Sigmoid colon (tissue), 7 donors: ENCODE measurements around the gene MTUS2. TPM values are rescaled to one million over a fixed set of nuclear protein-coding genes. Genes with fewer than 3 reads are reported as not detected.

Experiments
- DNase-seq: peaks from one replicate; pipeline ENCODE4 v3.0.0-alpha.2; 2019
- H3K27ac ChIP-seq, 4 donors: fragments of 200-600 bp; sonication (generic); one replicate each; pipeline ENCODE4 v1.5.1; 2016 to 2019; ENCODE audit warnings: mild to moderate bottlenecking in 1 of 4
- H3K27me3 ChIP-seq, 3 donors: fragments of 200-600 bp; sonication (generic); one replicate each; pipeline ENCODE4 v1.5.1; 2019; ENCODE audit warnings: mild to moderate bottlenecking in 1 of 3
- H3K36me3 ChIP-seq, 4 donors: fragments of 200-600 bp; sonication (generic); one replicate each; pipeline ENCODE4 v1.5.1; 2016 to 2019
- H3K4me1 ChIP-seq, 4 donors: fragments of 200-600 bp; sonication (generic); one replicate each; pipeline ENCODE4 v1.5.1; 2017 to 2019
- H3K4me3 ChIP-seq, 4 donors: fragments of 200-600 bp; sonication (generic); one replicate each; pipeline ENCODE4 v1.5.1; 2017 to 2019; ENCODE audit warnings: mild to moderate bottlenecking in 2 of 4, moderate library complexity in 1 of 4
- H3K9me3 ChIP-seq, 4 donors: fragments of 200-600 bp in 3 of 4; sonication (generic) in 3 of 4; one replicate each; pipeline versions ENCODE4 v1.5.1 to v1.6.1; 2013 to 2019
- CTCF ChIP-seq, 4 experiments: fragments of 450-650 bp in 3 of 4; fragments of 200-600 bp in 1 of 4; IDR thresholded peaks; one replicate each; pipeline ENCODE4 v1.5.1; 2016 to 2019; ENCODE audit warnings: antibody characterized with exemption in 4 of 4, mild to moderate bottlenecking in 3 of 4, moderate library complexity in 2 of 4
- EP300 ChIP-seq, 4 donors: sonication (generic); formaldehyde crosslinking; IDR thresholded peaks; one replicate each; pipeline ENCODE4 v1.6.1; 2017; ENCODE audit warnings: antibody characterized with exemption in 4 of 4
- POLR2A ChIP-seq, 2 donors: fragments of 450-650 bp; IDR thresholded peaks; one replicate each; pipeline ENCODE4 v1.6.1; 2016; ENCODE audit warnings: antibody characterized with exemption in 2 of 2, mild to moderate bottlenecking in 2 of 2, moderate library complexity in 2 of 2
- POLR2AphosphoS5 ChIP-seq, 4 donors: sonication (generic); formaldehyde crosslinking; IDR thresholded peaks; one replicate each; pipeline ENCODE4 v1.6.1; 2017; ENCODE audit warnings: antibody characterized with exemption in 4 of 4
- WGBS, 2 donors: extraction: QIAGEN DNeasy Blood & Tissue Kit; methylation state at CpG; one replicate each; pipeline ENCODE4 v1.1.7; 2013; 5-methylcytosine and 5-hydroxymethylcytosine counted together
- intact Hi-C: fragments of 100-400 bp; cut with DNase I; formaldehyde crosslinking; loops from one replicate; pipeline ENCODE4 v1.15.1; 2023
- polyA plus RNA-seq, 3 donors: library from polyadenylated mRNA; stranded (reverse); fragments of 200-250 nt; gene quantifications; one replicate each; pipeline ENCODE4 v1.2.3, GENCODE V29; 2013
- total RNA-seq, 4 donors: library from RNA; depleted of rRNA; stranded (reverse); fragments of >200 nt; gene quantifications; one replicate each; pipeline ENCODE4 v1.1.0, GENCODE V29; 2016
- donor health status: healthy with polysubstance abuse.
- donor health status: Bipolar disorder and iron deficiency.
- donor health status: healthy.

Gene MTUS2
- total and polyA plus RNA-seq, 7 donors: 0.23 to 2.2 (median 0.85) TPM; not detected in 1

GRCh38 chr13:29524641-29525040 is 704.5 kb downstream of the MTUS2 start:
- intact Hi-C loops: no loop called here
- H3K27me3 ChIP-seq: no peaks in the 10 kb centered on the region
- H3K4me1 ChIP-seq: peaks cover 0 to 30% (median 12%) of the 10 kb centered on the region in 4 donors
- TF ChIP-seq CTCF (IDR thresholded peaks at IDR 0.05) (no peak), EP300 (IDR thresholded peaks at IDR 0.05) (no peak), POLR2AphosphoS5 (IDR thresholded peaks at IDR 0.05) (no peak), POLR2A (IDR thresholded peaks at IDR 0.05) (no peak)
- no peak for DNase-seq
- no peak overlapping the region for H3K27ac ChIP-seq
- no peaks in the 10 kb centered on the region for H3K9me3 ChIP-seq
- H3K4me3 ChIP-seq: no peak overlapping the region
- H3K36me3 ChIP-seq: peaks cover 0 to 44% (median 14%) of the 10 kb centered on the region in 4 donors
- 59 to 83% methylated on average over 9 of the region's 9 CpGs for WGBS, 2 donors

GRCh38 chr13:29525757-29526156 is 705.6 kb downstream of the MTUS2 start:
- H3K36me3 ChIP-seq: peaks cover 0 to 48% (median 18%) of the 10 kb centered on the region in 4 donors
- no peak for TF ChIP-seq POLR2AphosphoS5 (IDR thresholded peaks at IDR 0.05)
- TF ChIP-seq CTCF (IDR thresholded peaks at IDR 0.05): no peak
- no peak for TF ChIP-seq EP300 (IDR thresholded peaks at IDR 0.05)
- no peak for TF ChIP-seq POLR2A (IDR thresholded peaks at IDR 0.05)
- H3K27ac ChIP-seq: no peak overlapping the region
- no peak overlapping the region for H3K4me3 ChIP-seq
- WGBS, 2 donors: 95 to 97% methylated on average over 7 of the region's 7 CpGs
- peaks cover 0 to 30% (median 12%) of the 10 kb centered on the region in 4 donors for H3K4me1 ChIP-seq
- H3K9me3 ChIP-seq: no peaks in the 10 kb centered on the region
- DNase-seq: no peak
- intact Hi-C loops: no loop called here
- H3K27me3 ChIP-seq: no peaks in the 10 kb centered on the region

GRCh38 chr13:29526741-29527140 is 706.6 kb downstream of the MTUS2 start:
- H3K36me3 ChIP-seq: peaks cover 0 to 51% (median 20%) of the 10 kb centered on the region in 4 donors
- no peak overlapping the region for H3K4me3 ChIP-seq
- H3K9me3 ChIP-seq: no peaks in the 10 kb centered on the region
- intact Hi-C loops: no loop called here
- TF ChIP-seq POLR2A (IDR thresholded peaks at IDR 0.05) (no peak), EP300 (IDR thresholded peaks at IDR 0.05) (no peak), CTCF (IDR thresholded peaks at IDR 0.05) (no peak), POLR2AphosphoS5 (IDR thresholded peaks at IDR 0.05) (no peak)
- no peak for DNase-seq
- WGBS, 2 donors: 96% methylated on average over 14 of the region's 14 CpGs
- H3K4me1 ChIP-seq: peaks cover 0 to 26% (median 7%) of the 10 kb centered on the region in 4 donors
- H3K27ac ChIP-seq: no peak overlapping the region
- no peaks in the 10 kb centered on the region for H3K27me3 ChIP-seq

- peaks cover 0 to 22% (median 2%) of the 10 kb centered on the region in 4 donors for H3K4me1 ChIP-seq
- intact Hi-C loops: no loop called here
- H3K4me3 ChIP-seq: no peak overlapping the region
- H3K27me3 ChIP-seq: no peaks in the 10 kb centered on the region
- TF ChIP-seq POLR2AphosphoS5 (IDR thresholded peaks at IDR 0.05) (no peak), POLR2A (IDR thresholded peaks at IDR 0.05) (no peak), CTCF (IDR thresholded peaks at IDR 0.05) (no peak), EP300 (IDR thresholded peaks at IDR 0.05) (no peak)
- 95% methylated on average over 8 of the region's 8 CpGs for WGBS, 2 donors
- H3K36me3 ChIP-seq: peaks cover 0 to 51% (median 20%) of the 10 kb centered on the region in 4 donors
- no peak for DNase-seq
- no peaks in the 10 kb centered on the region for H3K9me3 ChIP-seq
- H3K27ac ChIP-seq: no peak overlapping the region
These were observed 707.4 kb downstream of the MTUS2 start for GRCh38 chr13:29527511-29527910.

- Histone ChIP-seq H3K4me3 (no peak overlapping the region), H3K9me3 (no peaks in the 10 kb centered on the region), H3K36me3 (peaks cover 0 to 51% (median 20%) of the 10 kb centered on the region in 4 donors), H3K27me3 (no peaks in the 10 kb centered on the region), H3K27ac (no peak overlapping the region), H3K4me1 (peaks cover 0 to 20% (median 2%) of the 10 kb centered on the region in 4 donors)
- DNase-seq: no peak
- TF ChIP-seq CTCF (IDR thresholded peaks at IDR 0.05) (no peak), EP300 (IDR thresholded peaks at IDR 0.05) (no peak), POLR2AphosphoS5 (IDR thresholded peaks at IDR 0.05) (no peak), POLR2A (IDR thresholded peaks at IDR 0.05) (no peak)
- 97% methylated on average over 5 of the region's 5 CpGs for WGBS, 2 donors
- intact Hi-C loops: no loop called here
These were observed 707.8 kb downstream of the MTUS2 start for GRCh38 chr13:29527916-29528315.
